ENCODE results near the gene ABHD12.

DNA sequence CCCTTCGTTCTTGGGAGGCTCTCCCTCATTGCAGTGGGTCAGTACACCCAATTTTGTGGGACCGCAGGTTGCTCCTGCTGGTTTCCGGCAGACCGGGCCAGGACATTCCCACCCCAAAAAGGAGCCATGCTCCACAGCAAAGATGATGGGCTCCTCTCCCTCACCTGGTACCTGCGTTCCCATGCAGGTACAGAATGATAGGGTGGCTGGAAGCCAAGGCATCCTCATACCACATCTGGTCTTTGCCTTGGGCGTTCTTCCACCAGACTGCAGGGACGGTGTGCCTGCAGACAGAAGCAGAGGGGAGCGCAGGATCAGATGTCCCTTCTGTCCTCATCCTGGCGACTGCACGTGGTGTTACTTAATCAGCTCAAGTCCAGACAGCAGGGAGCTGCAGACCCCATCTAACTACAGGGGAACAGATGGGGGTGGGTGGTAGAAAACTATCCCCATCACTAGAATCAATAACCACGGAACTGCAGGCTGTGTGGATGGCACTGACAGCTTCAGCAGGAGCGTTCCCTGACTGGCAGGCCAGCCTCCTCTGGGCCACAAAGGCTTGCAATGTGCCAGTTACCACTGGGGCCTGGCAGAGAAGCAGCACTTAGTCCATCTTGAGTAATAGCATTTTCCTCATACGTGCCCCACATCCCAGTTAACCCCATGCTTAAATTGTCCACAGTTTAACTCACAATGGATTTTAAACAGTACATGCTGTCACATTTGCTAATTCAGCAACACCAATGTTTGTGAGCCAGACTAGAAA lies 70.4 kb downstream of the ABHD12 start:
- TF ChIP-seq, protein P1, sequence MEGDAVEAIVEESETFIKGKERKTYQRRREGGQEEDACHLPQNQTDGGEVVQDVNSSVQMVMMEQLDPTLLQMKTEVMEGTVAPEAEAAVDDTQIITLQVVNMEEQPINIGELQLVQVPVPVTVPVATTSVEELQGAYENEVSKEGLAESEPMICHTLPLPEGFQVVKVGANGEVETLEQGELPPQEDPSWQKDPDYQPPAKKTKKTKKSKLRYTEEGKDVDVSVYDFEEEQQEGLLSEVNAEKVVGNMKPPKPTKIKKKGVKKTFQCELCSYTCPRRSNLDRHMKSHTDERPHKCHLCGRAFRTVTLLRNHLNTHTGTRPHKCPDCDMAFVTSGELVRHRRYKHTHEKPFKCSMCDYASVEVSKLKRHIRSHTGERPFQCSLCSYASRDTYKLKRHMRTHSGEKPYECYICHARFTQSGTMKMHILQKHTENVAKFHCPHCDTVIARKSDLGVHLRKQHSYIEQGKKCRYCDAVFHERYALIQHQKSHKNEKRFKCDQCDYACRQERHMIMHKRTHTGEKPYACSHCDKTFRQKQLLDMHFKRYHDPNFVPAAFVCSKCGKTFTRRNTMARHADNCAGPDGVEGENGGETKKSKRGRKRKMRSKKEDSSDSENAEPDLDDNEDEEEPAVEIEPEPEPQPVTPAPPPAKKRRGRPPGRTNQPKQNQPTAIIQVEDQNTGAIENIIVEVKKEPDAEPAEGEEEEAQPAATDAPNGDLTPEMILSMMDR (conservative IDR thresholded peaks at IDR 0.05 in 1 of 2, IDR thresholded peaks at IDR 0.05 in 1 of 2; ENCODE audit: low read depth in 1 of 2, low read length in 2 of 2): no peak
- no peak for TF ChIP-seq EZH2 (IDR thresholded peaks at IDR 0.05; ENCODE audit: low read length, missing control alignments)
